ENCODE data around the gene SKI.

The SKI gene

GRCh38 chr1:2352897-2353550, 124.9 kb downstream of the SKI start:
- TF ChIP-seq CTCF (IDR thresholded peaks at IDR 0.05; ENCODE audit: unreplicated experiment in 3 of 3) = no peak
- H3K36me3 Mint-ChIP-seq (ENCODE audit: low read depth) = no peaks in the 10 kb centered on the region
- peaks cover 8% of the 10 kb centered on the region for H3K27me3 Mint-ChIP-seq (ENCODE audit: low read depth)
- peak overlapping the region in 2 of 3 experiments; percentile 41 to 73 for H3K27ac Mint-ChIP-seq
- H3K4me3 Mint-ChIP-seq = no peak overlapping the region
- peaks cover 49% of the 10 kb centered on the region for H3K4me1 Mint-ChIP-seq
- no peaks in the 10 kb centered on the region for H3K9me3 Mint-ChIP-seq

GRCh38 chr1:2353551-2354438, 125.7 kb downstream of the SKI start:
- H3K27ac Mint-ChIP-seq = peak overlapping the region in 2 of 3 experiments; percentile 38 to 73
- peaks cover 8% of the 10 kb centered on the region for H3K27me3 Mint-ChIP-seq (ENCODE audit: low read depth)
- H3K4me3 Mint-ChIP-seq = no peak overlapping the region
- no peaks in the 10 kb centered on the region for H3K9me3 Mint-ChIP-seq
- no peaks in the 10 kb centered on the region for H3K36me3 Mint-ChIP-seq (ENCODE audit: low read depth)
- TF ChIP-seq CTCF (IDR thresholded peaks at IDR 0.05; ENCODE audit: unreplicated experiment in 3 of 3) = no peak
- H3K4me1 Mint-ChIP-seq = peaks cover 49% of the 10 kb centered on the region

GRCh38 chr1:2354511-2355372, 126.6 kb downstream of the SKI start:
- Mint-ChIP-seq H3K9me3 (no peaks in the 10 kb centered on the region), H3K27ac (peak overlapping the region in 2 of 3 experiments; percentile 35 to 80), H3K4me3 (no peak overlapping the region), H3K4me1 (peaks cover 41% of the 10 kb centered on the region), H3K36me3 (ENCODE audit: low read depth) (peaks cover 5% of the 10 kb centered on the region), H3K27me3 (ENCODE audit: low read depth) (peaks cover 8% of the 10 kb centered on the region)
- TF ChIP-seq CTCF (IDR thresholded peaks at IDR 0.05; ENCODE audit: unreplicated experiment in 3 of 3) = no peak

- Mint-ChIP-seq H3K4me1 (peaks cover 43% of the 10 kb centered on the region), H3K27me3 (ENCODE audit: low read depth) (peaks cover 8% of the 10 kb centered on the region), H3K27ac (peak overlapping the region in 2 of 3 experiments; percentile 35 to 80), H3K9me3 (peaks cover 3% of the 10 kb centered on the region), H3K36me3 (ENCODE audit: low read depth) (peaks cover 11% of the 10 kb centered on the region), H3K4me3 (no peak overlapping the region)
- no peak for TF ChIP-seq CTCF (IDR thresholded peaks at IDR 0.05; ENCODE audit: unreplicated experiment in 3 of 3)
Measured at GRCh38 chr1:2355373-2356261, 127.5 kb downstream of the SKI start.

GRCh38 chr1:2356401-2356800, 128.3 kb downstream of the SKI start:
- no peak for TF ChIP-seq CTCF (IDR thresholded peaks at IDR 0.05; ENCODE audit: unreplicated experiment in 3 of 3)
- Mint-ChIP-seq H3K4me1 (peaks cover 48% of the 10 kb centered on the region), H3K36me3 (ENCODE audit: low read depth) (peaks cover 17% of the 10 kb centered on the region)

More at GRCh38 chr1:2356401-2356800, 128.3 kb downstream of the SKI start:
- Mint-ChIP-seq H3K4me3 (no peak overlapping the region), H3K27ac (peak overlapping the region in 1 of 3 experiments; percentile 19), H3K27me3 (ENCODE audit: low read depth) (peaks cover 7% of the 10 kb centered on the region), H3K9me3 (peaks cover 6% of the 10 kb centered on the region)

Data from nephron (organoid).